ENCODE measurements around the gene HSPB7.

HSPB7 gene

DNA sequence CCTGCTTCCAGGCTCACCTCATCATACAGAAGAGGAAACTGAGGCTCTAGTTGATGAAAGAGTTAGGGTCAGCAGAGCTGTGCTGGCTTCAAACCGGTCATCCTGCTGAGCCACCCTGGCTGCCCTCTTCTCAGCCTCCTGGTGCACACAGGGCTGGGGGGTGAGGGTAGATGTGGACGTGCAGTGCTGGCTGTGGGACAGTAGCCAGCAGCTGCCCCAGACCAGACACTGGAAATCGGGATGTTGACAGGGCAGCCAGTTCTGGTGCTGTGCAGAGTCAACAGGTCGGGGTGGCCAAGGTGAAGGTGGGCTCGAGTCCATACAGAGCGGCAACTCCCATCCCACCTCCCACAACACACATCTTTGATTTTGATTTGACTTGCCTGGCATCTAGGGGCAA lies 2.5 kb upstream of the HSPB7 start:
- CTCF ChIA-PET, result no interaction called here
- DNase-seq (ENCODE audit: low spot score), result no peak
- POLR2A ChIA-PET (ENCODE audit: low non-redundant PET), result no interaction called here
- no peak overlapping the region for H3K27ac ChIP-seq
- TF ChIP-seq, protein P1, sequence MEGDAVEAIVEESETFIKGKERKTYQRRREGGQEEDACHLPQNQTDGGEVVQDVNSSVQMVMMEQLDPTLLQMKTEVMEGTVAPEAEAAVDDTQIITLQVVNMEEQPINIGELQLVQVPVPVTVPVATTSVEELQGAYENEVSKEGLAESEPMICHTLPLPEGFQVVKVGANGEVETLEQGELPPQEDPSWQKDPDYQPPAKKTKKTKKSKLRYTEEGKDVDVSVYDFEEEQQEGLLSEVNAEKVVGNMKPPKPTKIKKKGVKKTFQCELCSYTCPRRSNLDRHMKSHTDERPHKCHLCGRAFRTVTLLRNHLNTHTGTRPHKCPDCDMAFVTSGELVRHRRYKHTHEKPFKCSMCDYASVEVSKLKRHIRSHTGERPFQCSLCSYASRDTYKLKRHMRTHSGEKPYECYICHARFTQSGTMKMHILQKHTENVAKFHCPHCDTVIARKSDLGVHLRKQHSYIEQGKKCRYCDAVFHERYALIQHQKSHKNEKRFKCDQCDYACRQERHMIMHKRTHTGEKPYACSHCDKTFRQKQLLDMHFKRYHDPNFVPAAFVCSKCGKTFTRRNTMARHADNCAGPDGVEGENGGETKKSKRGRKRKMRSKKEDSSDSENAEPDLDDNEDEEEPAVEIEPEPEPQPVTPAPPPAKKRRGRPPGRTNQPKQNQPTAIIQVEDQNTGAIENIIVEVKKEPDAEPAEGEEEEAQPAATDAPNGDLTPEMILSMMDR (conservative IDR thresholded peaks at IDR 0.05; ENCODE audit: low read depth), result no peak

DNA sequence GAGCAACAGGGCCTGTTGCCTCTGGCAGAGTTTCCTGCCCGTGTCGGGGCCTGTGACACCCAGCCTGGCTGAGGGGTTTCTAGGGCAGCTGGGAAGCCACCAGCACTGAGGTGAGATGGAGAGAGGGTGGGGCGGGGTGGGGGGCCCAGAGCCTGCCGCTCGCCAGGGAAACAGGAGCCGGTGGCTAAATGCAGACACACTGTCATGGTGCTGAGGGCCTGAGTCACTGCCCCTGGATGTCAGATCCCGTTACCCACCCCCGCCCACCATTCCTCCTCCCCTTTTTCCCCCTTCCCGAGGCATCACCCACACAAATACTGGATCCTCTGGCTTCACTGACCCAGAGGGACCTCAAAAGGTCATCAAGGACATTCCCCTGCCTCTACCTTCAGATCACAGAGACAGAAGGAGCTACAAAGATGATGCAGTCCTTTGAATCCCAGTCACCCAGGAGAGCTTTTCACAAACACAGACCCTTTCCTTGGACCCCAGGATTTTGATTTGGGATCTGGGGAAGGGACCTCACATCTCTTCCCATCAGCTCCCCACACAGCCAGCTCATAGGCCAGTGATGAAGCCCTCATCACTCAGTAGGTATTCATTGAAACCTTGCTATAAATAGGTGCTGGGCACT lies 1.9 kb upstream of the HSPB7 start:
- no peak for DNase-seq (ENCODE audit: low spot score)
- ChIA-PET POLR2A (ENCODE audit: low non-redundant PET) (no interaction called here), CTCF (no interaction called here)
- H3K27ac ChIP-seq, result no peak overlapping the region
- TF ChIP-seq, protein P1 (conservative IDR thresholded peaks at IDR 0.05; ENCODE audit: low read depth), result no peak

DNA sequence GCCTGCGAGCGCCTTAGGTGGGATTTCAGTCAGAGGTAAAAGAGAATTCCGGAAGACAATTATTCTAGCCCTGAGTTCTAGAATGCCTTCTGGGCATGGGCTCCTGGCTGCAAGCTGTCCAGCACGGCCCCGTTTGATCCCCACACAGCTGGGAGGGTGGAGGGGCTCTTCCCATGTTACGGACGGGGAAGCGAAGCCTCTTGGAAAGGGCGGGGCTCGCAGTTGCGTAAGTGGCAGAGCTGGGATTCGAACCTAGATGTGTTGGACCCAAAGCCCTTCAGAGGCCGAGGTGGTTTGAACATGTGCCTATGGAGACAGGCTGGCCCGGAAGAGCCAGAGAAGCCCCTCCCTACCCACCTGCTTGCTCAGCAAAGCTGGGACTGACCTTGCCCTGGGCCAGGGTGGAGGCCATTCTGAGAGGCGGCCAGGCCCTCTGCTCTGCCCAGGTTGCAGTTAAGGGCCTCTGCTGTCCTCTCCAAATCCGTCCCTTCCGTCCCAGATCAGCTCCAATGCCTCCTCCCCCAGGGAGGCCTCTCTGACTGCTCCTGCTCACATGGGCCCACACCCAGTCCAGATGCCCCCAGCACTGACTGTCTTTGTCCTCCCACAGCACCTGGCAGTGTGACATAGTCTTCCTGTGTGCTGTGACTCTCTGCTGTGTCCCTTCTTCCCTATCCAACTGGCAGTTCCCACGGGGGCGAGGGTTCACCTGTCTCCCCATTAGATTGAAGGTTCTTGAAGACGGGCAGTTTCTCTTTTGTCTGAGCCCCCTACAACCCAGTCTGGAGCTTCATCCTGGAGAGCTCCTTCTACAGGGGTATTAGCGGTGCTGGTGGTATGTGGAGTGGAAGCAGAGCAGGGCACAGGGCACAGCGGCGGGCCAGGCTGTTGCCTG lies 1.2 kb upstream of the HSPB7 start:
- ChIA-PET CTCF (no interaction called here), POLR2A (ENCODE audit: low non-redundant PET) (no interaction called here)
- TF ChIP-seq, protein P1 (conservative IDR thresholded peaks at IDR 0.05; ENCODE audit: low read depth), result no peak
- DNase-seq (ENCODE audit: low spot score), result no peak
- no peak overlapping the region for H3K27ac ChIP-seq

DNA sequence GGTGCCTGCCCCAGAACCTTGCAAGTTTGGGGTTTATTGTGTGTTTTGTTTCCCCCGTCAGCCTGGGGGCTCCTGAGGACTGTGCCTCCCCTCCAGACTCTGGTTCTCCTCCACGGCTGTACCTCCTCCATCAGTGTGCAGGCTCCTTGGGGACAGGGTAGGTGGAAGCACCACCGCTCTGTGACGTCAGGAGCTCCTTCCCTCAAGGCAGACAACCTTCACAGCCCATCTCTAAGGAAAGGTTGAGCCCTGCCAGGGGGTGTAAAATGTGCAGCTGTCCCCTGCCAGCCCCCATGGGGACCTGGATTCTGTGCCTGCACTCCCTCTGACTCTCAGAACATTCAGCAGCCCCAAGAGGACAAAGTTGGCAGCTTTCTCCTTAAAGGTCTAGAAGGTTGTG lies 465 bp upstream of the HSPB7 start:
- POLR2A ChIA-PET (ENCODE audit: low non-redundant PET), result no interaction called here
- no peak for DNase-seq (ENCODE audit: low spot score)
- TF ChIP-seq, protein P1 (conservative IDR thresholded peaks at IDR 0.05; ENCODE audit: low read depth), result no peak
- peak overlapping the region; percentile 25; the same call in 1 of the 2 replicates for H3K27ac ChIP-seq
- CTCF ChIA-PET, result no interaction called here

DNA sequence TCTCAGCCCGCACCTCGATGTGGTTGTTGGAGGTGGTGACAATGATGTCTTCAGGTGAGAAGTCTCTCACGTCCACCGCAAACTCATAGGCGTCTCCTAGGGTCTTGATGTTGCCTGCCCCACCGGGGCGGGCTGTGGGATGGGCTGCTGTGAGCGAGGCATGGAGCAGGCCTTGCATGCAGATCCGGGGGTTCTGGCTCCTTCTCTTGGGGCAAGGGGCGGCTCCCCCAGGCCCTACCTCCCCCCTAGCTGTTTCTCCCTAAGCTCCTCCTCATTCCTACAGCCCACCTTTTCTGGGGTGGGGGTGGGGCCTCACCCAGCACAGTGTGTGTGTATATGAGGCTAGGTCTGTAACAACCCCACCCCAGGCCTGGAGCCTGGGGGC lies 775 bp downstream of the HSPB7 start:
- TF ChIP-seq, protein P1 (conservative IDR thresholded peaks at IDR 0.05; ENCODE audit: low read depth), result no peak
- CTCF ChIA-PET, result interaction anchor here (1.0 kb wide), 1 partner anchor 9 kb away, joined by 7 read pairs; no protein-coding TSS in a partner anchor
- no peak overlapping the region for H3K27ac ChIP-seq
- DNase-seq (ENCODE audit: low spot score), result no peak
- POLR2A ChIA-PET (ENCODE audit: low non-redundant PET), result no interaction called here

DNA sequence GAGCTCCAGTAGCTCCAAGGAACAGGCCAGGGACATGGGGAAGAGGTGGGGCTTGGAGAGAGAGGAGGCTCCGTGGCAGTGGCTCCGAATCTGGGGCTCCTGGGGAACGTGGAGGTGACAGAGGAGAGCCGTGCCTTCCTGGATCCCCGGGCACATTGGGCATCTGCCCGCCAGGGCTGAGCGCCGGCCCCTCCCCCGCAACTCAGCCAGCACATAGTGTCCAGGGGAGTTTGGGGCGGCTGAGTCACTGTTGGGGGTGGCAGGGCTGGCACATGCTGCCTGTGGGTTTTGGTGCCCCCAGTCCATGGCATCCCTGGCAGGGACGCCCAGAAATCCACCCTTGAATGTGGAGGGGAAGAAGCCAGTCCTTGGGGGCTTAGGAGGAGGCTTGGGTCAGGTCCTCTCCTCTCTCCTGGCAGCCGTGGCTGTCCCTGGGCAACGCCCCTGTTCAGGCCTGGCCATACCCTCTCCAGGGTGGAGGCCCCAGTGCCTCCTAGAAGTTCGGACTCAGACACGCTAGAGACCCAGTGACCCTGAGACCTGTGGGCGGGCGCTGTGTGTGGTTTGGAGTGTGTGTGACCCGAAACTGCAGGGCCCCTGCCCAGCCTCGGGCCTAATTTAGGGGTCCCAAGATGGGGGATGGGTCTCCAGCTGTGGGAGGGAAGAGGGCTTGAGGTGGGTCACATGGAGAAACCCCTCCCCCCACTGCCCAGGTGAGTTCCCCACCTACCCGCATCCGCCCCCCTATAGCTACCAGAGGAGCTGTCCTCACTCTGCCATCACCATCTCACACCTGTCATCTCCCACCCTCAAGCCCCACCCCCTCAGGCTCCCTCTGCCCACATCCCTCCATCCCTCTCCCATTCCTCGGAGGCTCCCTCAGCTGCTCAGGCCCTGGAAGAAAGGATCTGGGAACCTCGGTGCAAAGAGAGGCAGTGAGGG lies 1.6 kb downstream of the HSPB7 start:
- POLR2A ChIA-PET (ENCODE audit: low non-redundant PET), result no interaction called here
- no peak for DNase-seq (ENCODE audit: low spot score)
- TF ChIP-seq, protein P1 (conservative IDR thresholded peaks at IDR 0.05; ENCODE audit: low read depth), result no peak
- H3K27ac ChIP-seq, result peak overlapping the region; percentile 70
- CTCF ChIA-PET, result interaction anchor here (0.6 to 1.0 kb wide), 3 partner anchors 9 to 185 kb away, joined by 3 to 7 read pairs (median 3); partner anchors contain the start of gene FAM131C

All from RWPE1 (cell line).